Progenitor cell of endocrine pancreas (in vitro differentiated cells): ENCODE measurements around the gene ASB18. TPM values are rescaled to one million over a fixed set of nuclear protein-coding genes. Genes with fewer than 3 reads are reported as not detected.

Source experiments
- DNase-seq: peaks from one replicate; pipeline ENCODE4 v3.0.0; 2021; ENCODE audit warnings: low spot score; ENCODE audit not compliant: unreplicated experiment
- H3K27ac Mint-ChIP-seq: 2 replicates; pipeline ENCODE4 v1.8.0; 2021; ENCODE audit warnings: mild to moderate bottlenecking, moderate library complexity, mixed read lengths
- H3K27me3 Mint-ChIP-seq: 2 replicates; pipeline ENCODE4 v1.8.0; 2021; ENCODE audit warnings: mixed read lengths
- H3K36me3 Mint-ChIP-seq: 2 replicates; pipeline ENCODE4 v1.8.0; 2022; ENCODE audit warnings: mixed read lengths; ENCODE audit not compliant: insufficient read depth
- H3K4me1 Mint-ChIP-seq: 2 replicates; pipeline ENCODE4 v1.8.0; 2021; ENCODE audit warnings: low read depth, mixed read lengths
- H3K4me3 Mint-ChIP-seq: 2 replicates; pipeline ENCODE4 v1.8.0; 2021; ENCODE audit warnings: low read depth, mild to moderate bottlenecking, moderate library complexity, mixed read lengths
- H3K9me3 Mint-ChIP-seq: 2 replicates; pipeline ENCODE4 v1.8.0; 2021; ENCODE audit warnings: low read depth, mixed read lengths
- CTCF ChIP-seq: fragments of 200-600 bp; sonication (generic); IDR thresholded peaks from one replicate; pipeline ENCODE4 v1.5.0; 2021; ENCODE audit warnings: antibody characterized with exemption, mild to moderate bottlenecking; ENCODE audit not compliant: unreplicated experiment
- total RNA-seq: library from RNA; stranded (reverse); gene quantifications from 2 replicates; pipeline ENCODE4 v1.2.1, GENCODE V29; 2021

The ASB18 gene
- total RNA-seq, 1 donor from 2014 or later, result not detected

- no peaks in the 10 kb centered on the region for H3K36me3 Mint-ChIP-seq
- peaks cover 74% of the 10 kb centered on the region for H3K27me3 Mint-ChIP-seq
- H3K9me3 Mint-ChIP-seq, result no peaks in the 10 kb centered on the region
Measured at GRCh38 chr2:236159778-236160170, 104.4 kb downstream of the ASB18 start.

GRCh38 chr2:236158969-236159777 lies 105.0 kb downstream of the ASB18 start:
- Mint-ChIP-seq H3K27me3 (peaks cover 77% of the 10 kb centered on the region), H3K4me3 (no peak overlapping the region), H3K36me3 (no peaks in the 10 kb centered on the region), H3K27ac (no peak overlapping the region), H3K9me3 (no peaks in the 10 kb centered on the region), H3K4me1 (peaks cover 2% of the 10 kb centered on the region)
- no peak for TF ChIP-seq CTCF
- DNase-seq, result no peak

More at GRCh38 chr2:236159778-236160170, 104.4 kb downstream of the ASB18 start:
- no peak for TF ChIP-seq CTCF
- H3K4me3 Mint-ChIP-seq, result no peak overlapping the region
- H3K4me1 Mint-ChIP-seq, result peaks cover 3% of the 10 kb centered on the region
- DNase-seq, result no peak
- no peak overlapping the region for H3K27ac Mint-ChIP-seq

- H3K36me3 Mint-ChIP-seq, result no peaks in the 10 kb centered on the region
- no peak for DNase-seq
- peaks cover 2% of the 10 kb centered on the region for H3K4me1 Mint-ChIP-seq
- no peak for TF ChIP-seq CTCF
- peaks cover 7% of the 10 kb centered on the region for H3K9me3 Mint-ChIP-seq
- no peak overlapping the region for H3K27ac Mint-ChIP-seq
- no peak overlapping the region for H3K4me3 Mint-ChIP-seq
- peaks cover 80% of the 10 kb centered on the region for H3K27me3 Mint-ChIP-seq
Measured at GRCh38 chr2:236157815-236158498, 106.2 kb downstream of the ASB18 start.

GRCh38 chr2:236157366-236157765 lies 106.8 kb downstream of the ASB18 start:
- peaks cover 75% of the 10 kb centered on the region for H3K27me3 Mint-ChIP-seq
- DNase-seq, result no peak
- H3K36me3 Mint-ChIP-seq, result no peaks in the 10 kb centered on the region
- TF ChIP-seq CTCF, result no peak
- peaks cover 8% of the 10 kb centered on the region for H3K9me3 Mint-ChIP-seq
- H3K4me3 Mint-ChIP-seq, result no peak overlapping the region
- no peak overlapping the region for H3K27ac Mint-ChIP-seq
- peaks cover 2% of the 10 kb centered on the region for H3K4me1 Mint-ChIP-seq

GRCh38 chr2:236156860-236157194 lies 107.4 kb downstream of the ASB18 start:
- DNase-seq, result no peak
- Mint-ChIP-seq H3K4me3 (no peak overlapping the region), H3K9me3 (peaks cover 8% of the 10 kb centered on the region), H3K27ac (no peak overlapping the region), H3K36me3 (no peaks in the 10 kb centered on the region), H3K27me3 (peaks cover 70% of the 10 kb centered on the region), H3K4me1 (peaks cover 2% of the 10 kb centered on the region)
- TF ChIP-seq CTCF, result no peak
